Mesothelial cell of epicardium (in vitro differentiated cells): Measurements from ENCODE around the gene PTPN14. TPM values are rescaled to one million over a fixed set of nuclear protein-coding genes. Genes with fewer than 3 reads are reported as not detected.
A peak's percentile ranks its signal among the peaks of the same experiment; 100 is the strongest.

Experiments
- DNase-seq, 2 experiments: peaks; one replicate each; pipeline ENCODE4 v3.0.0; 2021; ENCODE audit warnings: low spot score in 2 of 2; ENCODE audit not compliant: unreplicated experiment in 2 of 2
- H3K27ac Mint-ChIP-seq: 2 replicates; pipeline ENCODE4 v1.8.0; 2021; ENCODE audit warnings: mixed read lengths
- H3K27me3 Mint-ChIP-seq: 2 replicates; pipeline ENCODE4 v1.8.0; 2021; ENCODE audit warnings: low read depth, mixed read lengths
- H3K36me3 Mint-ChIP-seq: 2 replicates; pipeline ENCODE4 v1.8.0; 2021; ENCODE audit warnings: mixed read lengths
- H3K4me1 Mint-ChIP-seq: 2 replicates; pipeline ENCODE4 v1.8.0; 2021; ENCODE audit warnings: mixed read lengths
- H3K4me3 Mint-ChIP-seq: 2 replicates; pipeline ENCODE4 v1.8.0; 2021; ENCODE audit warnings: mild to moderate bottlenecking, moderate library complexity, mixed read lengths
- H3K9me3 Mint-ChIP-seq: 2 replicates; pipeline ENCODE4 v1.8.0; 2021; ENCODE audit warnings: mixed read lengths
- CTCF ChIP-seq: fragments of 200-600 bp; sonication (generic); IDR thresholded peaks from one replicate; pipeline ENCODE4 v1.5.0; 2021; ENCODE audit warnings: antibody characterized with exemption; ENCODE audit not compliant: unreplicated experiment
- total RNA-seq: library from RNA; stranded (reverse); gene quantifications from 3 replicates; pipeline ENCODE4 v1.2.1, GENCODE V29; 2021

PTPN14 gene
- total RNA-seq, 1 donor from 2014 or later: 75.8 TPM

- Mint-ChIP-seq H3K4me3 (no peak overlapping the region), H3K36me3 (peaks cover 9% of the 10 kb centered on the region)
These were observed 138.1 kb downstream of the PTPN14 start for GRCh38 chr1:214413315-214413714.

GRCh38 chr1:214404571-214405213 is 146.7 kb downstream of the PTPN14 start:
- peaks cover 35% of the 10 kb centered on the region for H3K4me1 Mint-ChIP-seq
- no peak for TF ChIP-seq CTCF
- no peak overlapping the region for H3K4me3 Mint-ChIP-seq
- H3K27me3 Mint-ChIP-seq: no peaks in the 10 kb centered on the region
- peak overlapping the region; percentile 93 for H3K27ac Mint-ChIP-seq
- H3K36me3 Mint-ChIP-seq: peaks cover 16% of the 10 kb centered on the region
- H3K9me3 Mint-ChIP-seq: no peaks in the 10 kb centered on the region
- DNase-seq: peak in 1 of 2 experiments; percentile 53

More at GRCh38 chr1:214413315-214413714, 138.1 kb downstream of the PTPN14 start:
- no peak for TF ChIP-seq CTCF
- Mint-ChIP-seq H3K9me3 (peaks cover 6% of the 10 kb centered on the region), H3K4me1 (peaks cover 25% of the 10 kb centered on the region), H3K27me3 (no peaks in the 10 kb centered on the region), H3K27ac (no peak overlapping the region)
- DNase-seq: no peak

DNA sequence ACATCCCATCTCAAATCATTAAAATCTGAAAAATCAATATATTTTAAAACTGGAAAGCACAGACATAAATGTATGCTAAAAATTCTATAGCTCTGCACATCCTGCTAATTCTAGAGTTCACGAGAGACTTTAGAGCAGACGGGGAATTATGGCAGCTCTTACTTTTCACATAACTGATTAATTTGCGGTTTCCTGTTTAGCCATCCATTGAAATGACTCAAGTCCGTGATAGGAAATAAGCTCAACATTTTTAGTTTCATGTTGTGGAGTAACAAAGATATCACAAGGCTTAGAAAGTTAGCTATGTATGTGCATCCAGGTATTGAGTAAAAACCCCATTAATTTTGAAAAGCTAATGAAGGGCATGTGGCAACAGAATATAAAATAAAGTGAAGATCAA is 147.2 kb downstream of the PTPN14 start:
- H3K4me1 Mint-ChIP-seq: peaks cover 35% of the 10 kb centered on the region
- no peaks in the 10 kb centered on the region for H3K9me3 Mint-ChIP-seq
- no peak for DNase-seq
- peaks cover 21% of the 10 kb centered on the region for H3K36me3 Mint-ChIP-seq
- H3K4me3 Mint-ChIP-seq: no peak overlapping the region
- H3K27ac Mint-ChIP-seq: peak overlapping the region; percentile 93
- TF ChIP-seq CTCF: no peak
- no peaks in the 10 kb centered on the region for H3K27me3 Mint-ChIP-seq

DNA sequence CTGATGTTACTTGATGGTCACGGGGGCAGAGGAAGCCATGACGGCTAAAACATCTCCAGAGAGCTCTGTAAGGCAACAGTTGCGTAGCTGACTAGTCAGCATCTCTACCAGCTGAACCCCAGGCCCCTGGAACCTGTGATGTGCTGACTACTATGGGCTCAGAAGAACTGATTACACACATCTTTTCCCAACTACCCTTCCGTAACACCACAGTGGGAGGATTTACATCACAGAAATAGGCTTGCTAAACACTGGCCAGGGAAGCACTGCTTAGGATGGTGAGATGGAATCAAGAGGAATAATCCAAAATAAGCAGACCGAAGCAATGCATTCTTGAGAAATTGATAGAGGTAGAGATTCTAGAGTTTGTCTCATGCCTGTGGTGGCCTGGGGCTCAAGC is 148.0 kb downstream of the PTPN14 start:
- no peaks in the 10 kb centered on the region for H3K27me3 Mint-ChIP-seq
- H3K4me1 Mint-ChIP-seq: peaks cover 35% of the 10 kb centered on the region
- TF ChIP-seq CTCF: no peak
- no peak for DNase-seq
- peak overlapping the region; percentile 93 for H3K27ac Mint-ChIP-seq
- no peak overlapping the region for H3K4me3 Mint-ChIP-seq
- H3K9me3 Mint-ChIP-seq: no peaks in the 10 kb centered on the region
- peaks cover 24% of the 10 kb centered on the region for H3K36me3 Mint-ChIP-seq

DNA sequence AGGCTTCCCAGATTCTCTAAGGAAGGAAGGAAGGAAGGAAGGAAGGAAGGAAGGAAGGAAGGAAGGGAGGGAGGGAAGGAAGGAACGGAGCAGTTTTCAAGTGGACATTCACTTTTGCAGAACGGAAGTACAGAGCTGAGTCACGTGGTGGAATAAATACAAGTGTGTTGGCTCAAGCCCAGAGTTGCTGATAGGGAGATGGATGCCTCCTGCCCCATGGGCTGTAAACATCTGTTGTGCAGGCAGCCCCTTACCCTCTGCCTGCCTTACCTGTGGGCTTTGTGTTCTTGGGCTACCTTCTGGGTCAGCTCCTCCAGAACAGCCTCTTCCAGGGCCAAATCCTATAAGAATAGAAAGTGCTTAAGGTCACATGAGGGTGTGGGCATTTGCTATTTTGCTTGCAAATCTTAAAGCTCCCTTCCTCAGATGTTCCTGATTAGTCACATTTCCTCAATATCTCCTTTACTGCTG is 148.8 kb downstream of the PTPN14 start:
- H3K4me3 Mint-ChIP-seq: no peak overlapping the region
- peak overlapping the region; percentile 93 for H3K27ac Mint-ChIP-seq
- H3K36me3 Mint-ChIP-seq: peaks cover 30% of the 10 kb centered on the region
- TF ChIP-seq CTCF: no peak
- DNase-seq: no peak
- H3K4me1 Mint-ChIP-seq: peaks cover 35% of the 10 kb centered on the region
- no peaks in the 10 kb centered on the region for H3K27me3 Mint-ChIP-seq
- H3K9me3 Mint-ChIP-seq: no peaks in the 10 kb centered on the region
